ENCODE measurements around the gene TMEM131.
A peak's percentile ranks its signal among the peaks of the same experiment; 100 is the strongest.

Gene TMEM131

GRCh38 chr2:97911922-97912575 lies 83.7 kb downstream of the TMEM131 start:
- no peak for TF ChIP-seq CTCF (IDR thresholded peaks at IDR 0.05; ENCODE audit: control extremely low read depth, extremely low read depth, low read depth, missing control alignments)
- ChIA-PET CTCF (interaction anchor here (1.1 to 1.6 kb wide), 4 partner anchors 14 to 29 kb away, joined by 3 to 4 read pairs (median 3); no protein-coding TSS in a partner anchor), POLR2A (no interaction called here)
- DNase-seq (ENCODE audit: extremely low spot score) = no peak

- TF ChIP-seq CTCF (IDR thresholded peaks at IDR 0.05; ENCODE audit: control extremely low read depth, extremely low read depth, low read depth, missing control alignments) = no peak
- DNase-seq (ENCODE audit: extremely low spot score) = peak; percentile 34
- CTCF ChIA-PET = interaction anchor here (1.1 to 1.6 kb wide), 4 partner anchors 15 to 29 kb away, joined by 3 to 4 read pairs (median 3); no protein-coding TSS in a partner anchor
- POLR2A ChIA-PET = no interaction called here
Measured at GRCh38 chr2:97911206-97911921, 84.4 kb downstream of the TMEM131 start.

- TF ChIP-seq CTCF (IDR thresholded peaks at IDR 0.05; ENCODE audit: control extremely low read depth, extremely low read depth, low read depth, missing control alignments) = no peak
- CTCF ChIA-PET = interaction anchor here (1.1 to 1.6 kb wide), 4 partner anchors 16 to 28 kb away, joined by 3 to 4 read pairs (median 3); no protein-coding TSS in a partner anchor
- POLR2A ChIA-PET = no interaction called here
- no peak for DNase-seq (ENCODE audit: extremely low spot score)
Measured at GRCh38 chr2:97910403-97911205, 85.1 kb downstream of the TMEM131 start.

- ChIA-PET CTCF (interaction anchor here (1.0 to 3.9 kb wide), 6 partner anchors 10 to 102 kb away, joined by 3 to 17 read pairs (median 4); no protein-coding TSS in a partner anchor), POLR2A (no interaction called here)
- DNase-seq (ENCODE audit: extremely low spot score) = peak; percentile 13
- TF ChIP-seq CTCF (IDR thresholded peaks at IDR 0.05; ENCODE audit: control extremely low read depth, extremely low read depth, low read depth, missing control alignments) = no peak
Measured at GRCh38 chr2:97908208-97908676, 87.5 kb downstream of the TMEM131 start.

GRCh38 chr2:97907369-97908100 lies 88.2 kb downstream of the TMEM131 start:
- no peak for DNase-seq (ENCODE audit: extremely low spot score)
- ChIA-PET CTCF (interaction anchor here (1.0 to 3.9 kb wide), 6 partner anchors 9 to 101 kb away, joined by 3 to 17 read pairs (median 4); no protein-coding TSS in a partner anchor), POLR2A (no interaction called here)
- TF ChIP-seq CTCF (IDR thresholded peaks at IDR 0.05; ENCODE audit: control extremely low read depth, extremely low read depth, low read depth, missing control alignments) = no peak

Measured in GM10248 (cell line).